Measurements from ENCODE around the gene PPP1R36.

DNA sequence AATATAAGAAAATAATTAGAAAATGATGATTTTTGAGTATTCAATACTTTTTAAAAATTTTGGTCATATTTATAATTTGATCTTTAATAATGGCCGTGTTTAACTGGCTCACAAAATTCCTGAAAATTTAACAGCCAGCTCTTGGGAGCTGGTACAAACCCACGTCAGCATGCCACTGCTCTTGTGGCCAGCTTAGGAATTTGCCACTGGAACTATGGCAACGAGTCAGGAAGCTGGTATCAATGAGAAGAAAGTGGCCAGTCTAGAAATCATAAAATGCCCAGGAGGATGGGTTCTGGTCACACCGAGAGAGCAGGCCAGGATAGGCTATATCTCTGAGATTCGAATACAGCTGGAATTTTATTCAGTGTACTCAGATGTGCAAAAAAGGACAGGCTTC lies 82.3 kb downstream of the PPP1R36 start:
- no peak for TF ChIP-seq EZH2 (IDR thresholded peaks at IDR 0.05; ENCODE audit: borderline replicate concordance)
- TF ChIP-seq, protein P1, sequence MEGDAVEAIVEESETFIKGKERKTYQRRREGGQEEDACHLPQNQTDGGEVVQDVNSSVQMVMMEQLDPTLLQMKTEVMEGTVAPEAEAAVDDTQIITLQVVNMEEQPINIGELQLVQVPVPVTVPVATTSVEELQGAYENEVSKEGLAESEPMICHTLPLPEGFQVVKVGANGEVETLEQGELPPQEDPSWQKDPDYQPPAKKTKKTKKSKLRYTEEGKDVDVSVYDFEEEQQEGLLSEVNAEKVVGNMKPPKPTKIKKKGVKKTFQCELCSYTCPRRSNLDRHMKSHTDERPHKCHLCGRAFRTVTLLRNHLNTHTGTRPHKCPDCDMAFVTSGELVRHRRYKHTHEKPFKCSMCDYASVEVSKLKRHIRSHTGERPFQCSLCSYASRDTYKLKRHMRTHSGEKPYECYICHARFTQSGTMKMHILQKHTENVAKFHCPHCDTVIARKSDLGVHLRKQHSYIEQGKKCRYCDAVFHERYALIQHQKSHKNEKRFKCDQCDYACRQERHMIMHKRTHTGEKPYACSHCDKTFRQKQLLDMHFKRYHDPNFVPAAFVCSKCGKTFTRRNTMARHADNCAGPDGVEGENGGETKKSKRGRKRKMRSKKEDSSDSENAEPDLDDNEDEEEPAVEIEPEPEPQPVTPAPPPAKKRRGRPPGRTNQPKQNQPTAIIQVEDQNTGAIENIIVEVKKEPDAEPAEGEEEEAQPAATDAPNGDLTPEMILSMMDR (IDR thresholded peaks at IDR 0.05; ENCODE audit: poor library complexity) = no peak
